GM21447 (cell line): Measurements from ENCODE around the gene PROZ.

ENCODE experiments used
- ATAC-seq: cut with Tn5 transposase; IDR thresholded peaks from one replicate; pipeline ENCODE4 v1.9.1; 2021; ENCODE audit not compliant: unreplicated experiment

Gene PROZ

GRCh38 chr13:113196970-113197737 is 38.7 kb downstream of the PROZ start:
- no peak for ATAC-seq

DNA sequence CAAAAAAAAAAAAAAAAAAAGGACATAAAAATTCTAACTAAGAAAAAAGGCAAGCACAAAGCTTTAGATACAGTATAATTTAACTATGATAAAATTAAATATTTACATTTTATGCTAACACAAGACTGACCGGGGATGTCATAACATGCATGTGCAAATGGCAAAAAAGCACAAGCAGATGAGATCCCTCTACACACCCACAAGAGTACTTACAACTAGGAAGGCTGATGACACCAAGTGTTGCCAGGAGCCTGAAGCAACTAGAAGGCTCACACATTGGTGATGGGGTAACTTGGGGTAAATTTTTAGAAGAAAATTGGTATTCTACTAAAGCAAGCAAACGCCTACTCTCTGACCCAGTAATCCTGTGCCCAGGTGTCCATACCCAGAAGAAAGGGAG is 43.4 kb downstream of the PROZ start:
- no peak for ATAC-seq

GRCh38 chr13:113202912-113203311 is 44.5 kb downstream of the PROZ start:
- ATAC-seq, result no peak

DNA sequence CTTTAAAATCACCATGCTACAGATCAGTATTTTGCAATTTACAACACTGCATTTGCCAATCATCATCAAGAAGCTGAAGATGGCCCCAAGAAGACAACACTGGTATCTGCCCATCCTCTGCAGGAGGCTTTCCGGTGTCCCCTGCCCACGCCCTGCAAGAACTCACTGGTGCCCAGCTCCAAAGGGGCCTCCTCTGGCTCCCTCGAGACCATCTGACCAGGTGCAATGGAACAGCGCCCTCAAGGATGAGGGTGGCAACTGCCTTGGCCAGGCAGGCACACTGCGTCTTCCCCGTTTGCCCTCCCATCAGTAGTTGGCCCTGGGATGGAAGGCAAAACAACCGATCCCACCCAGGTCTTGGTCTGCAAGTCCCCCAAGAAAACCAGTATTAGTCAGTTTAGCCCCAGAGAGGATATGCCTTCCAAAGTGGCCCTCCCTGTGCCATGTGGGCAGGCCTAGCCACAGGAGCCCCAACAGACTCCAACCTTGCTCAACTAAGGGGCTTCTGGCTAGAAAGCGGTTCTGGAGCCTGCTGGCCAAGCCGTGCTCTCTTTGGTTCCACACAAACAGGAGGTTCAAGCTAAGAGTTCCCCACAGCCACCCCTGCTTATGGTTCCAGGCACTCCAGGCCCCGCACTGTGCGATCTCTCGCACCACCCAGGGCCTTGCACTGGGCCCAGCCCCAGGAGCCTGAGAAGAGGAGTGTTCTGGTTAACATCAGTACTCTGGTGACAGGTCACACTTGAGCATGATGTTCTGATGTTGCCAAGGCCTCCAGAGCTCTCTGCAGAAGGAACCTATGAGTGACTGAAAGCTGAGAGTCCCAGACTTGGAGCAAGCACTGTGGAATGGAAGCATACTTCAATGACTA is 45.3 kb downstream of the PROZ start:
- no peak for ATAC-seq

DNA sequence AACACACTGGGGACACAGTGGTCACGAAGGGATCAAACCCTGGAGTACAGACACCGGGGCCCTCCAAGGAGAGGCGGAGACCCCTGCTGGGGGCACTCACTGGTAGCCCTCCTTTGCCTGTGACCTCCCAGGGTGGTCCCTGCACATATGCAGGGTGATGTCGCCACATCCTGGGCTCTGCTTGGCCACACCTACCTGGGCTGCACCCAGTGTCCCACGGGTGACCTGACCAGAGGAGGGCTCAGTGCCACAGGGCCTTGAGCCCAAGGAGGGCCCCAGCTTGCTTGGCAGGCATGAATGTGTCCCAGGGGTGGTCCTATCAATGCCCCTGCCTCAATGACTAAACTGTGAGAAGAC is 45.9 kb downstream of the PROZ start:
- no peak for ATAC-seq

GRCh38 chr13:113205428-113205931 is 47.0 kb downstream of the PROZ start:
- no peak for ATAC-seq

GRCh38 chr13:113207460-113207859 is 49.0 kb downstream of the PROZ start:
- ATAC-seq, result no peak

DNA sequence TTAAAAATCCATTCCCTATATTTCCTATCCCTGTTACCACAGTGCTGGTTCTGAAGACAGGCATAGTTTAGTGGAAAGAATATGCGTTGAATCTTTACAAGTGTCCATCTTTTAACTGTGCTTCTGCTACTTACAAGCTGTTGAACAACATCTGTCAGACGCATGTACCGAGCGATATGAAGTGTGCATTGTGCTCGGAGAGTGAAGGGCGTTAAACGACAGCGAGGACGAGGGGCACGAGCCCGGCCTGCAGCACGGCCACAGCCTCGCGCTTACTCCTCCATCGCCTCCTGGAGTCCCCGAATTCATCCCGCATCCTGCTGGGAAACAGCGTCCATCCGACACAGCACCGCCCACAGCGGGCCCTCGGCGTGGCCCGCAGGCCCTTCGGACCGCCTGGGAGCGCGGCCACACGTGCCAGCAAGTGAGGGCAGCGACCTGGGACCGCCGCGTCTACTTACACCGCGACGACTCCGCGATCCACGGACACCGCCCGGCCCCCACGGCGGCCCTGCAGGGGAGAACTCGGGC is 49.5 kb downstream of the PROZ start:
- ATAC-seq, result peak; percentile 7

DNA sequence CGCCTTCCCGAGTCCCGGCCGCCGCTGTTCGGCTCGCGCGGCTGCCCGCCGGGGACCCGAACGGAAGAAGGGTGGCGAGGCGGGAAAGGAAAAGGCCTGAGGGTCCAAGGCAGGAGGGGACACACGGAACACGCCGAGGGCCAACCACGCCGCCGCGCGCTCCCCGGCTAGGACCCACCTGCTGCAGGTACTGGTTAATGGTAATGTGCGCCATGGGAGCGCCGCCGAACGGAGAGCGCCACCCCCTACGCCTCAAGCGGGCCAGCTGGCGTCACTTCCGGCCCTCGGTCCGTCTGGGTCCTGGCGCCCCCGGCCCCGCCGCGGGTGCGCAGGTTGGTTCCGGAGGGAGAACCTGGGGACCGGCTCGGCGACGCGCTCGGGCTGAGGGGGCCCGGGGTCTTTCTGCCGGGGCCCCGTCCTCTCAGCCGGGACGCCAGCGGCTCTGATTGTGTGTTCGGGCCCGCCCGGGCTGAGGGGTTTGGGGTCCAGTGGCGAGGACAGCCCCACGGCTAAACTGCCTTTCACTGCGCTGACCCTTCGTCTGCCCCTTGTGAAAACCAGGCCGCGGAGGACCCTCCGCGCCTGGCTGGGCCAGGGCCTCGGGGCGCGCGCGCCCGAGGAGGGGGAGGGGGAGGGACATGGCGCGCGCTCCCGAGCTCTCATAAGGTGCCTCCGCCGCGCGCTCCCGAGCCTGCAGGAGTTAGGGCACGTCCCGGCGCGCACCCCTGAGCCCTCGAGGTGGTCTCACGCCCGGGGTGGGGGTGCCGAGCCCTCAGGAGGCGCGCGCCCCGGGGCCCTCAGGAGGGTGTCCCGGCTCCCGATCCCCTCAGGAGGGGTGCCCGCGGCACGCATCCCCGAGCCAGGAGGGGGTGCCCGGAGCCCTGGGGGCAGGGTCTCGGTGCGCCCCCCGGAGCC is 50.2 kb downstream of the PROZ start, which contains the start of gene PCID2:
Gene PCID2 (minus strand): TSS at position 249 of the 915 bp plus-strand sequence. CDS start 35 bp downstream, at position 214.
- peak; percentile 74 for ATAC-seq

- ATAC-seq, result peak; percentile 46
Observed at GRCh38 chr13:113209336-113209758, 50.9 kb downstream of the PROZ start, which contains the start of gene CUL4A. Gene CUL4A, plus strand, starts transcription at chr13:113209613. Its CDS starts 15 bp downstream, at chr13:113209628.

GRCh38 chr13:113209759-113210421 is 51.4 kb downstream of the PROZ start:
- ATAC-seq, result peak; percentile 31

DNA sequence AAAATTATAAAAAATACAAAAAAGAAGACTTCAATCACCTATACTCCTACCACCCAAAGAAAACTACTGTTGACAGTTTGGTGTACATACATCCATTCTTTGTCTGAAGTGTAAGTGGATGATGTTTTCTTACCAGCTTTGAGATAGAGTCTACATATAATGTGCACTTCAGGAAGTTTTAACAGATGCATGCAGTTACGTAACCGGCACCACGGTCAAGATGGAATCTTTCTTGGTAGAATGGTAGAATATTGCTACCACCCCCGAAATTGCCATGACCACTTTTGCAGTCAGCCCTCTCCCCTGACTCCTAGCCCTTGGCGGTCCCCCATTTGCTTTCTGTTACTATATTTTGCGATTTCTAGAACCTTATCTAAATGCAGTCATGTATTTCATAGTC is 52.4 kb downstream of the PROZ start:
- no peak for ATAC-seq

DNA sequence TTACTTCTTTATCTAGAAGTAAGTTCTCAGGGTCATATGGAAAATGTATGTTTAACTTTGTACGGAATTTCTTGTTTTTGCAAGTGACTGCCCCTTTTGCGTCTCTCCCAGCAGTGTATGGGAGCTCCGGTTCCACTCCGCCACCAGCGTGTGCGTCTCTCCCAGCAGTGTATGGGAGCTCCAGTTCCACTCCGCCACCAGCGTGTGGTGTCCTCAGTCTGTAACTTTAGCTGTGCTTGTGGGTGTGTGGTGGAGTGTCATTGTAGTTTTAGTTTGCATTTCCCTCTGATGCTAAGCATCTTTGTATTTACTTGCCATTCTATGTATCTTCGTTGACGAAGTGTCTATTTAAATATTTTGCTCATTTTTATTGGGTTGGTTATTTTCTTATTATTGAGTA is 53.3 kb downstream of the PROZ start:
- no peak for ATAC-seq

DNA sequence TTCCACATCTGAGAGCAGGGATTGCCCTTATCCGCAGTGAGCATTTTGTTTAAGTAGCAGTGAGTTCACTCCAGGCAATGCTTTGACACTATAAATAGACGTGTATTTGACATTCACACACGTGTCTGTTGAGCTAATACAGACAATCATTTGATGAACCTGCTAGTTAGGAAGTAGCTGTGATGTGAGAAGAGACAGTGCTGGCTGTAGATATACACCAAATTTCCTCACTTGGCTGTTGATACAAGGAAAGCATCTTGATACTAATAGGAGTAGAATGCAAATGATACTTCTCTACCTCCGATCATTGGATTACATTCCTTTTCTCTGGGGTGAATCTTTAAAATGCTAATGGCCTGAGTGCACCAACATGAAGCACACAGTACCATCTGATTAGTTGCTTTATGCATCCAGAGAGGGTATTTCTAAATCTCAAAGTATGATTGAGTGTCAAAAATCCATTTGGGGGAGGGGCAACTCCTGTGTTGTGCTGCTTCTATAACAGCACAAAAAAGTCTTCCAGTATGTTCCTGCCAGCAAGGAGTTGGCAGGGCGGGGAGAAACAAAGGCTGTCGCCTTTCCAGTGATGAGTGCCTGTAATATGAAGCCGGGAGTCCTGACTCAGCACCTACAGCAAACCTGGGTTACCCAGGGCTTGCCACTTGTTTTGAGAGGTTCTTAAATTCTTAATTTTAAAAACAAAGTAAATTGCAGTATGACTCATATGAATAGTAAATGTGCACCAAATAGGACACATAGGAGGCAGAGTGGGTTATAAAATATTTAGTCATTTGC is 58.0 kb downstream of the PROZ start:
- no peak for ATAC-seq

GRCh38 chr13:113218586-113218985 is 60.1 kb downstream of the PROZ start:
- no peak for ATAC-seq

GRCh38 chr13:113219256-113219940 is 61.0 kb downstream of the PROZ start:
- no peak for ATAC-seq

DNA sequence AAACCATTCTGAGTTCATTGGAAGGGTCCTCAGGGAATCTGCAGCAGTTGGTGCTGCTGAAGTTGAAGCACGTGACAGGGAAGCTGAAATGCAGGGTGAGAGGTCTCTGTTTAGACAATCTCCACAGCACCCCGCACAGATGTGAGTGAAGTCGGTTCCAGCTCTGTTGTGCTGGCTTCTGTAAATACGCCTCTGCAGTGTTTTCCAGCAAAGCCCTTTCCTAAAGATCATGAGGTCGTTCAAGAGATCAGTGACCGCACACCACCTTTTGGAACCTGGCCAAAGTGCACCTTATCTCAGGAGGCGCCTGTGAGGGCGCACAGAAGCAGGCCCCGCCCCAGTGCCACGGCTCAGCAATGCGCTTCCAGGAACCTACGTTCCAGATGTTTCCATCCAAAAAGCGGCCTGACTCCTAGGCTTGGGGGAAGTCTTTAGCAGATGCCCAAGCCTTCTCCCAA is 61.7 kb downstream of the PROZ start:
- no peak for ATAC-seq

DNA sequence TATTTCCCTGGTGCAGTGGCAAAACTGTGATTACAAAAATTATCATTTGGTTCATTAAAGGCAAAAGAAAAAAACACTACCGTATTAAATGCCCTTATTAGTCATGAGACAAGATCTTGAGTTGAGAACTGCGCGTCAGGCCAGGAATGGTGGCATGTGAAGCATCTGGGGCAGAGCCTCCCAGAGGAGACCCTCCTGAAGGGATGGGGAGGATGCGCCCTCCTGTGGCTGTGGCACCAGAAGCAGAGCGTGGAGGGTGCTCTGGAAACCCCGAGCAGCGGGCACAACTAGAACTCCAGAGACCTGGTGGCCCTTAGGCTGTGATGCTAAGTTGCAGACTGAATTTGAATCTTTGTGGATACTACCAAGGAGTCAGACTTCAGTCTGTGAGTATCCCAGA is 62.4 kb downstream of the PROZ start:
- ATAC-seq, result no peak
